CD14-positive monocyte (primary cell): Measurements from ENCODE around the gene PHB1. TPM values are rescaled to one million over a fixed set of nuclear protein-coding genes. Genes with fewer than 3 reads are reported as not detected.

Experiments used
- DNase-seq, 3 donors: peaks; one replicate each; pipeline ENCODE4 v3.0.0-alpha.2; 2011 to 2022
- H2AFZ ChIP-seq: 2 replicates; pipeline ENCODE4 v1.6.0; 2012; ENCODE audit warnings: mild to moderate bottlenecking, low read depth, low read length, inconsistent platforms; ENCODE audit not compliant: insufficient read depth, poor library complexity, severe bottlenecking
- H3K27ac ChIP-seq, 2 donors: 1 replicate in 1 of 2; 2 replicates in 1 of 2; pipeline ENCODE4 v1.5.1; 2012 to 2013; ENCODE audit warnings: low read length in 2 of 2, control low read depth in 1 of 2, inconsistent platforms in 1 of 2, low read depth in 1 of 2, mild to moderate bottlenecking in 1 of 2
- H3K27me3 ChIP-seq, 2 donors: one replicate each; pipeline versions ENCODE4 v1.6.0 to v1.6.1; 2011 to 2013; ENCODE audit warnings: low read length in 2 of 2; ENCODE audit not compliant: control insufficient read depth in 2 of 2, insufficient read depth in 2 of 2
- H3K36me3 ChIP-seq, 2 donors: replicated peaks in 1 of 2; 1 replicate in 1 of 2; 2 replicates in 1 of 2; pipeline versions ENCODE4 v1.5.1 to v1.6.1; 2012 to 2013; ENCODE audit warnings: low read length in 2 of 2, control low read depth in 1 of 2, inconsistent platforms in 1 of 2, mild to moderate bottlenecking in 1 of 2; ENCODE audit not compliant: insufficient read depth in 2 of 2, control insufficient read depth in 1 of 2
- H3K4me1 ChIP-seq, 2 donors: 1 replicate in 1 of 2; 2 replicates in 1 of 2; pipeline versions ENCODE4 v1.5.1 to v1.6.1; 2012 to 2013; ENCODE audit warnings: low read length in 2 of 2, control low read depth in 1 of 2, inconsistent platforms in 1 of 2, mild to moderate bottlenecking in 1 of 2, moderate library complexity in 1 of 2; ENCODE audit not compliant: insufficient read depth in 2 of 2, control insufficient read depth in 1 of 2
- H3K4me2 ChIP-seq: replicated peaks from 2 replicates; pipeline ENCODE3; 2012; ENCODE audit warnings: low read length, moderate library complexity, mild to moderate bottlenecking; ENCODE audit not compliant: poor library complexity, severe bottlenecking; ENCODE audit errors: extremely low read depth
- H3K4me3 ChIP-seq, 3 experiments: fragments of 200-600 bp in 1 of 3; sonication (generic) in 1 of 3; replicated peaks in 1 of 3; 1 replicate in 2 of 3; 2 replicates in 1 of 3; pipeline ENCODE4 v1.5.1; 2011 to 2013; ENCODE audit warnings: low read length in 3 of 3, mild to moderate bottlenecking in 3 of 3, control low read depth in 2 of 3, low read depth in 2 of 3, inconsistent platforms in 1 of 3, moderate library complexity in 1 of 3
- H3K79me2 ChIP-seq: 2 replicates; pipeline ENCODE4 v1.6.0; 2012; ENCODE audit warnings: mild to moderate bottlenecking, control low read depth, inconsistent platforms, low read length, moderate library complexity; ENCODE audit not compliant: insufficient read depth
- H3K9ac ChIP-seq: 2 replicates; pipeline ENCODE4 v1.6.0; 2017; ENCODE audit warnings: low read length, mild to moderate bottlenecking; ENCODE audit not compliant: insufficient read depth, poor library complexity, severe bottlenecking
- H3K9me3 ChIP-seq, 2 donors: replicated peaks in 1 of 2; 1 replicate in 1 of 2; 2 replicates in 1 of 2; pipeline versions ENCODE4 v1.5.1 to v1.6.1; 2012 to 2013; ENCODE audit warnings: low read length in 2 of 2, control low read depth in 1 of 2; ENCODE audit not compliant: control insufficient read depth in 1 of 2, insufficient read depth in 1 of 2
- H4K20me1 ChIP-seq: 2 replicates; pipeline ENCODE4 v1.6.0; 2012; ENCODE audit warnings: mild to moderate bottlenecking, low read length, control low read depth, moderate library complexity; ENCODE audit not compliant: insufficient read depth
- H3K27ac Mint-ChIP-seq, 7 donors: one replicate each; pipeline ENCODE4 v1.8.0; 2020; ENCODE audit warnings: mild to moderate bottlenecking in 7 of 7, mixed read lengths in 7 of 7, moderate library complexity in 6 of 7, inconsistent platforms in 2 of 7
- H3K27me3 Mint-ChIP-seq, 3 donors: one replicate each; pipeline ENCODE4 v1.8.0; 2021 to 2022; ENCODE audit warnings: low read depth in 3 of 3, mild to moderate bottlenecking in 3 of 3, mixed read lengths in 3 of 3, moderate library complexity in 3 of 3, inconsistent platforms in 1 of 3
- H3K36me3 Mint-ChIP-seq, 2 donors: one replicate each; pipeline ENCODE4 v1.8.0; 2020; ENCODE audit warnings: mixed read lengths in 2 of 2, inconsistent platforms in 1 of 2, mild to moderate bottlenecking in 1 of 2
- H3K4me1 Mint-ChIP-seq: one replicate; pipeline ENCODE4 v1.8.0; 2020; ENCODE audit warnings: mild to moderate bottlenecking, mixed read lengths
- H3K4me3 Mint-ChIP-seq, 2 donors: one replicate each; pipeline ENCODE4 v1.8.0; 2020; ENCODE audit warnings: mild to moderate bottlenecking in 2 of 2, mixed read lengths in 2 of 2, moderate library complexity in 1 of 2
- H3K9me3 Mint-ChIP-seq, 7 donors: one replicate each; pipeline ENCODE4 v1.8.0; 2020 to 2022; ENCODE audit warnings: mixed read lengths in 7 of 7, mild to moderate bottlenecking in 6 of 7, moderate library complexity in 6 of 7, inconsistent platforms in 2 of 7
- CTCF ChIP-seq: fragments of 200-600 bp; IDR thresholded peaks from one replicate; pipeline ENCODE4 v1.8.0; 2022; ENCODE audit warnings: antibody characterized with exemption, mild to moderate bottlenecking
- WGBS: methylation state at CpG from one replicate; pipeline ENCODE4 v1.1.5; 2013; ENCODE audit warnings: missing lambda C conversion rate; ENCODE audit not compliant: insufficient coverage; 5-methylcytosine and 5-hydroxymethylcytosine counted together
- intact Hi-C, 2 donors: fragments of 100-400 bp; cut with micrococcal nuclease; formaldehyde crosslinking; loops; one replicate each; pipeline versions ENCODE4 v1.15.0 to v1.15.1; 2023
- polyA plus RNA-seq, 3 donors: library from polyadenylated mRNA; depleted of rRNA in 1 of 3; unstranded in 2 of 3; stranded (reverse) in 1 of 3; fragments of 300-500 nt in 2 of 3; fragments of >200 nt in 1 of 3; fragmentation: Illumina TruSeq in 2 of 3; gene quantifications; 1 replicate in 2 of 3; 2 replicates in 1 of 3; pipeline ENCODE4 v1.2.3, GENCODE V29; 2012 to 2021

The PHB1 gene
- polyA plus RNA-seq, 3 donors = 57.1 to 89.2 (median 83.9) TPM

GRCh38 chr17:49393491-49394255 is 21.0 kb downstream of the PHB1 start:
- peak; percentile 41 to 72 (median 42) for DNase-seq
- no peaks in the 10 kb centered on the region for H3K36me3 ChIP-seq
- Mint-ChIP-seq H3K36me3 (no peaks in the 10 kb centered on the region), H3K4me1 (peaks cover 70% of the 10 kb centered on the region), H3K4me3 (peak overlapping the region; percentile 58 to 78), H3K9me3 (no peaks in the 10 kb centered on the region), H3K27ac (peak overlapping the region; percentile 31 to 89 (median 82)), H3K27me3 (no peaks in the 10 kb centered on the region)
- peak overlapping the region; percentile 62 for H3K4me2 ChIP-seq
- no peak overlapping the region for H3K9ac ChIP-seq
- intact Hi-C loops = loop anchor here in 1 of 2 donors (2.0 to 5.0 kb wide), 2 partner anchors 79 to 211 kb away; no protein-coding TSS in a partner anchor
- TF ChIP-seq CTCF = no peak
- H3K4me1 ChIP-seq = peaks cover 66% of the 10 kb centered on the region in 2 donors
- 44% methylated on average over 2 of the region's 8 CpGs for WGBS
- H3K4me3 ChIP-seq = peak overlapping the region in 1 of 3 experiments; percentile 59
- no peaks in the 10 kb centered on the region for H3K79me2 ChIP-seq
- H3K9me3 ChIP-seq = no peaks in the 10 kb centered on the region
- H4K20me1 ChIP-seq = no peaks in the 10 kb centered on the region
- peak overlapping the region; percentile 36 for H2AFZ ChIP-seq
- H3K27ac ChIP-seq = peak overlapping the region; percentile 17 to 66
- H3K27me3 ChIP-seq = no peaks in the 10 kb centered on the region

GRCh38 chr17:49390548-49391324 is 23.9 kb downstream of the PHB1 start:
- H3K4me2 ChIP-seq = peak overlapping the region; percentile 73
- intact Hi-C loops = loop anchor here in 1 of 2 donors (5.0 kb wide), 1 partner anchor 208 kb away; no protein-coding TSS in a partner anchor
- H3K4me1 ChIP-seq = peaks cover 75 to 78% of the 10 kb centered on the region in 2 donors

More at GRCh38 chr17:49390548-49391324, 23.9 kb downstream of the PHB1 start:
- Histone ChIP-seq H3K27me3 (no peaks in the 10 kb centered on the region), H3K4me3 (peak overlapping the region; percentile 37 to 72 (median 61)), H3K36me3 (no peaks in the 10 kb centered on the region), H3K9ac (peak overlapping the region; percentile 79), H3K27ac (peak overlapping the region; percentile 89 to 97), H3K9me3 (no peaks in the 10 kb centered on the region), H2AFZ (peak overlapping the region; percentile 96), H4K20me1 (no peaks in the 10 kb centered on the region), H3K79me2 (no peaks in the 10 kb centered on the region)
- DNase-seq = peak; percentile 75 to 90 (median 86)
- Mint-ChIP-seq H3K4me1 (peaks cover 73% of the 10 kb centered on the region), H3K4me3 (peak overlapping the region; percentile 91 to 96), H3K9me3 (peaks cover 0 to 4% (median 0%) of the 10 kb centered on the region in 7 donors), H3K27ac (peak overlapping the region; percentile 93 to 99 (median 99)), H3K27me3 (peaks cover 0 to 2% (median 1%) of the 10 kb centered on the region in 3 donors), H3K36me3 (peaks cover 0 to 2% of the 10 kb centered on the region in 2 donors)
- TF ChIP-seq CTCF = no peak
- 80% methylated on average over 2 of the region's 9 CpGs for WGBS
